ENCODE data around the gene COPB2.

COPB2 gene

DNA sequence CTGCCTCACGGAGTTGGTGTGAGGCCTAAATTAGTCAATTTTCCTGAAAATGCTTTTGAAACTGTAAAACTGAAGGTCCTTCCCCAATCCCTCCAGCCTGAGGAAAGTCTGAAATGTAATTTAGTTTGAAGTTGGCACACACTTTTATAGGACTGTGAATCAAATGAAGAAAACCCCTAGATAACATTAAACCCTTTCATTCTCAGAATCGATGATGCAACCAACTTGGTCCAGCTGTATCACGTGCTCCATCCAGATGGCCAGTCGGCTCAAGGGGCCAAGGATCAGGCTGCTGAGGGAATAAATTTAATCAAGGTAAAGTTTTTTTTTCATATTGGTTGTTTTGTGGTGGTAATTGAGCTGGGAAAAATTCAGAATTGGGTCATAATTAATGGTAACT lies 34.0 kb downstream of the COPB2 start:
- DNase-seq (ENCODE audit: low read depth): peak; percentile 51
- no peak overlapping the region for H3K4me3 ChIP-seq (ENCODE audit: low read length)
- TF ChIP-seq, protein P1, sequence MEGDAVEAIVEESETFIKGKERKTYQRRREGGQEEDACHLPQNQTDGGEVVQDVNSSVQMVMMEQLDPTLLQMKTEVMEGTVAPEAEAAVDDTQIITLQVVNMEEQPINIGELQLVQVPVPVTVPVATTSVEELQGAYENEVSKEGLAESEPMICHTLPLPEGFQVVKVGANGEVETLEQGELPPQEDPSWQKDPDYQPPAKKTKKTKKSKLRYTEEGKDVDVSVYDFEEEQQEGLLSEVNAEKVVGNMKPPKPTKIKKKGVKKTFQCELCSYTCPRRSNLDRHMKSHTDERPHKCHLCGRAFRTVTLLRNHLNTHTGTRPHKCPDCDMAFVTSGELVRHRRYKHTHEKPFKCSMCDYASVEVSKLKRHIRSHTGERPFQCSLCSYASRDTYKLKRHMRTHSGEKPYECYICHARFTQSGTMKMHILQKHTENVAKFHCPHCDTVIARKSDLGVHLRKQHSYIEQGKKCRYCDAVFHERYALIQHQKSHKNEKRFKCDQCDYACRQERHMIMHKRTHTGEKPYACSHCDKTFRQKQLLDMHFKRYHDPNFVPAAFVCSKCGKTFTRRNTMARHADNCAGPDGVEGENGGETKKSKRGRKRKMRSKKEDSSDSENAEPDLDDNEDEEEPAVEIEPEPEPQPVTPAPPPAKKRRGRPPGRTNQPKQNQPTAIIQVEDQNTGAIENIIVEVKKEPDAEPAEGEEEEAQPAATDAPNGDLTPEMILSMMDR (conservative IDR thresholded peaks at IDR 0.05; ENCODE audit: low read length): no peak

DNA sequence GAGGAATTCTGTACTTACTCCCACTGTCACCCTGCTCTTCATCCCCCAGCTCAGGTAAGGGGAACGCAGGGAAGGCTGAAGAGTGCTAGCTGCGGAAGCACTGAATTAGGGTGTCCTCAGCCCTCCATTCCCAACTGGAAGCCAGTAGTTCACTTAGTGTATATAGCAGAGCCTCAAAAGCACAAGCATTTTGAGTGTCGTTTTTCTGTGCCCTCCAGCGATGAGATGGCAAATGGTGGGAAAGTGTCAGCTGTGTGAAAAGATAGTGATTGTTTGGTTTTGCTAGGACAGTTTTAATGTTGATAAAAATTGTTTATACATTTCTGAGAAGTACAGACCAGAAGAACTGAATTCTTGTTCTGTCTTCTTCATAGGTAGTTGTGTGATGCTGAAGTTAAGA lies 34.8 kb downstream of the COPB2 start:
- DNase-seq (ENCODE audit: low read depth): no peak
- TF ChIP-seq, protein P1 (conservative IDR thresholded peaks at IDR 0.05; ENCODE audit: low read length): no peak
- H3K4me3 ChIP-seq (ENCODE audit: low read length): no peak overlapping the region

DNA sequence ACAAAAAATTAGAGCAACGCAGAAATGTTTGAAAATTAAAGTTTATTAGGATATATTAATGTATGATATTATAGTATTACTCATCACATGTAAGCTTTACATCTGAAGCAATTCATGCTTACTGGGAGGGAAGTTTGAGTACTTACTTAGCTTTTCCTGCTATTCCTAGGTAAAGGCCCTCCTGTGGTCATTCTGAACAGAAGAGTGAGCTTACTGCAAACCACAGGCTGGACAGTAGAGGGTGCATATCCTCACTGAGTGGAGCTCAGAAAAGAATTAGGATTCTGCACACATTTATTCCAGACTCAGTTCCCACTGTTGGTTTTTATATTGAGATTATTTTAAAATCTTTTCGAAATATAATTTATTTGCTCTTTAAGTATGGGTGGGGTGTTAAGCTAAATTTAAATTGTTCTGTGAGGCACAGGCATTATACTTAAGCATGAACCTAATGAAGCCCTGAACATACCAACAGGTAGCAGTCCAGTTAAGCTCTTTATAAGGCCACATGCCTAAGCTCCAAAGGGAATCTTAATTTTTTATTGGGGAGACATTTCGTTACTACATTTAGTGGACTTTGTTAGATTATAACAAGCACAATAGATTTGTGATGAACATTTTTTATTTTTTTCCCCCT lies 35.4 kb downstream of the COPB2 start:
- TF ChIP-seq, protein P1 (conservative IDR thresholded peaks at IDR 0.05; ENCODE audit: low read length): peak; percentile 98
- peak; percentile 65 for DNase-seq (ENCODE audit: low read depth)

DNA sequence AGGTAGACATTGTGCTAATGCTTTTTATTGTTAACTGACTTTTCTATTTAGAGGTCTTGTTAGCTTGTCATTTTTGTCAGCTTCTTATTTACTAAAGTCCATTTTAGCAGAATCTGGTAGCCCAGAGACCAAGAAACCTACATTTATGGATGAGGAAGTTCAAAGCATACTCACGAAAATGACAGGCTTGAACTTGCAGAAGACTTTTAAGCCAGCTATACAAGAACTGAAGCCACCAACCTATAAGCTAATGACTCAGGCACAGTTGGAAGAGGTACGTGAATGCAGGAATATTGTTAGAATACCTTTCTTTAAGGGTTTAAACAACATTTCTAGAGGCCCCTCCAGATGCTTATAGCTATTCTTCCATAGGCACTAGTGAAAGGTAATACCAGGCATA lies 42.7 kb downstream of the COPB2 start:
- no peak overlapping the region for H3K4me3 ChIP-seq (ENCODE audit: low read length)
- TF ChIP-seq, protein P1 (conservative IDR thresholded peaks at IDR 0.05; ENCODE audit: low read length): no peak
- no peak for DNase-seq (ENCODE audit: low read depth)

More for the DNA sequence above, 35.4 kb downstream of the COPB2 start:
- H3K4me3 ChIP-seq (ENCODE audit: low read length): no peak overlapping the region

DNA sequence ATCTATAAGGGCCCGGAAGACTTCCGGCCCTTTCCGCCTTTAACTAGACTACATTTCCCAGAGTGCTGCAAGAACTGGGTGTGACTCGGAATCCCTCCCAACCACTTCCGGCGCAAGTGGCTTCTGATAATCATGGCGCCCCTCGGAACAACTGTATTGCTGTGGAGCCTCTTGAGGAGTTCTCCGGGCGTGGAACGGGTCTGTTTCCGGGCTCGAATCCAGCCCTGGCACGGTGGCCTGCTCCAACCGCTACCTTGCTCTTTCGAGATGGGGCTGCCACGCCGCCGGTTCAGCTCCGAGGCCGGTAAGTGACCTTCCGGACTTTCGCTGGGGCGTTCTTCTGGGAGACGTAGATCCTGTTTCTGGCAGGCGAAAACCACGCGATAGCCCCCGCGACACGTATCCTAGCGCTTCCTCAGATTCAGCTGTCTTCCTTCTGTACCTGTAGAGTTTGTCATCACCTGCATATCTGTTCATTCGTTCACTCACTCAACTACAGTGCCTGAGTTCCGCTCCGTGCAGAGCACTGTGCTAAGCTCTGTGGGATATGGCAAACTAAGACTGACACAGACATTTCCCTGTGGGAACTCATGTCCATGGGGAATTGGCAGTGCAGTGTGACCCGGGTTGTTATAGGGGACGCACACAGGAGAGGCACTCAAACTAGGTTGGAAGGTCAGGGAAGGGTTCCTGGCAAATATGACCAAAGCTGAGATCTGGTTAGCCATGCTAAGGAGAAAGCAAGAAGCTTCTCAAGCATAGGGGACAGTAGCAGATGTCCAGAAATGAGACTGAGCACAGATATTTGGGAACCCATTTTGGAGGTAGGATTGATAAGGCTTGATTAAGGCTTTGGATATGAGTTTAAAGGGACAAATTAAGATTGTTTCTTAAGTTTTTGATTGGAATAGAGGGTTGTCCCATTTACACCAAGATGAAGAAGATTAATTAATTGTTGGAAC lies 45.3 kb downstream of the COPB2 start, which contains the start of gene MRPS22:
MRPS22 (plus strand) TSS at position 126 of the 962 bp plus-strand sequence; CDS start at position 133, 7 bp downstream.
- TF ChIP-seq, protein P1 (conservative IDR thresholded peaks at IDR 0.05; ENCODE audit: low read length): no peak

DNA sequence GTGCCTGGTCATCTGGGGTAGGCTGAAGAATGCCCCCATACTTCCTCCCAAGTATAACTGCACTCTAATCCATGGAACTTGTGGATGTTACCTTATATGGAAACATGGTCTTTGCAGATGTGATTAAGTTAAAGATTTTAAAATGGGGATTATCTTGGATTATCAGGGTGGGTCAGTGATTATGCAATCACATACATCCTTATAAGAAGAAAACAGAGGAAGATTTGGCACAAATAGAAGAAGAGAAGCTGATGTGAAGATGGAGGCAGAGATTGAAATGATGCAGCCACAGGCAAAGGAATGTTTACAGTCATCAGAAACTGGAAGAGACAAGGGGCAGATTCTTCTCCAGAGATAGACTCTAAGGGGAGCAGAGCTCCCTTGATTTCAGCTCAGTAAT lies 47.4 kb downstream of the COPB2 start:
- TF ChIP-seq, protein P1 (conservative IDR thresholded peaks at IDR 0.05; ENCODE audit: low read length): no peak

More for the DNA sequence above, 45.3 kb downstream of the COPB2 start, which contains the start of gene MRPS22:
- DNase-seq (ENCODE audit: low read depth): peak; percentile 90
- peak within 1 kb of the TSS; percentile 64 for H3K4me3 ChIP-seq (ENCODE audit: low read length)

More for the DNA sequence above, 47.4 kb downstream of the COPB2 start:
- H3K4me3 ChIP-seq (ENCODE audit: low read length): no peak overlapping the region
- no peak for DNase-seq (ENCODE audit: low read depth)

All from AG10803 (cell line).